Measurements from ENCODE around the gene ZNF511. TPM values are rescaled to one million over a fixed set of nuclear protein-coding genes. Genes with fewer than 3 reads are reported as not detected.

The ZNF511 gene
- total and polyA plus RNA-seq, 9 of the 15 experiments (the other 6 are each of a cell fraction or from before 2014, with no cell fraction given), result 0.61 to 69.3 (median 40.1) TPM

GRCh38 chr10:133336118-133336576 lies 27.4 kb downstream of the ZNF511 start:
- Histone ChIP-seq H3K4me2 (ENCODE audit: insufficient read depth, low read length) (no peak overlapping the region), H3K9me1 (ENCODE audit: control insufficient read depth, insufficient read depth, low read length) (no peaks in the 10 kb centered on the region), H4K20me1 (replicated peaks; ENCODE audit: control insufficient read depth, insufficient read depth, low read length) (no peaks in the 10 kb centered on the region), H3K4me3 (no peak overlapping the region), H2AFZ (ENCODE audit: low read depth, low read length) (no peak overlapping the region), H3K79me2 (ENCODE audit: control insufficient read depth, insufficient read depth, low read length) (no peaks in the 10 kb centered on the region), H3K9me3 (replicated peaks; ENCODE audit: control insufficient read depth, insufficient read depth, low read depth, low read length) (no peaks in the 10 kb centered on the region), H3K27me3 (ENCODE audit: control insufficient read depth in 2 of 2, insufficient read depth in 2 of 2, low read length in 2 of 2) (peaks cover 6 to 12% of the 10 kb centered on the region in 2 experiments; a peak in 4 of 5 replicates), H3K9ac (ENCODE audit: insufficient read depth in 1 of 2, low read depth in 2 of 2, low read length in 2 of 2) (no peak overlapping the region), H3K27ac (ENCODE audit: extremely low read depth, low read depth, low read length) (no peak overlapping the region), H3K4me1 (replicated peaks in 1 of 2; ENCODE audit: control insufficient read depth in 2 of 2, insufficient read depth in 2 of 2, low read length in 2 of 2) (peaks cover 0 to 26% of the 10 kb centered on the region in 2 experiments; a peak in 2 of 5 replicates), H3K36me3 (ENCODE audit: control insufficient read depth, insufficient read depth, low read length) (no peaks in the 10 kb centered on the region)
- DNase-seq (ENCODE audit: extremely low read depth in 1 of 4, low spot score in 3 of 4) (no peak), ATAC-seq (no peak), FAIRE-seq (no peak)
- no peak for TF ChIP-seq ZBTB49 (CRISPR knock-in tag; IDR thresholded peaks at IDR 0.05; ENCODE audit: borderline replicate concordance)
- no peak for TF ChIP-seq CREM (IDR thresholded peaks at IDR 0.05; ENCODE audit: low read depth)
- peak; percentile 28; the same call in 1 of the 2 replicates for TF ChIP-seq ZBTB7A (IDR thresholded peaks at IDR 0.05; ENCODE audit: borderline replicate concordance, control insufficient read depth, low read depth, low read length)
- no TSS peak for BruUV-seq (replicated peaks)
- WGBS (ENCODE audit: insufficient coverage, low coverage, missing lambda C conversion rate), result 0% methylated on average over 1 of the region's 41 CpGs
- intact Hi-C loops (cut with micrococcal nuclease), result no loop called here
- CTCF ChIA-PET (ENCODE audit: low intra/inter-chr PET ratio), result no interaction called here
- POLR2A ChIA-PET, result interaction anchor here (1.0 kb wide), 1 partner anchor 16 kb away, joined by 4 read pairs; no protein-coding TSS in a partner anchor
- in situ Hi-C loops (cut with MboI), result no loop called here

All from K562 (cell line).